GM18511 (cell line): ENCODE results near the gene CFAP299.
A peak's percentile ranks its signal among the peaks of the same experiment; 100 is the strongest.
"Not testable (repeated sequence)": the region's sequence is repeated elsewhere in the genome, so short reads cannot be mapped to it uniquely, and the experiment has no call there.

ENCODE experiments used
- ATAC-seq: cut with Tn5 transposase; IDR thresholded peaks from one replicate; pipeline ENCODE4 v1.9.1; 2021; ENCODE audit warnings: mild to moderate bottlenecking, moderate library complexity; ENCODE audit not compliant: unreplicated experiment

The CFAP299 gene

GRCh38 chr4:80800719-80801118 lies 465.2 kb downstream of the CFAP299 start:
- ATAC-seq = not testable (repeated sequence)

- no peak for ATAC-seq
Measured at GRCh38 chr4:80803337-80803736, 467.8 kb downstream of the CFAP299 start.

GRCh38 chr4:80806472-80806871 lies 470.9 kb downstream of the CFAP299 start:
- ATAC-seq = no peak

GRCh38 chr4:80809039-80809729 lies 473.7 kb downstream of the CFAP299 start:
- ATAC-seq = no peak

- no peak for ATAC-seq
Measured at GRCh38 chr4:80811406-80811805, 475.9 kb downstream of the CFAP299 start.

- ATAC-seq = no peak
Measured at GRCh38 chr4:80812145-80812544, 476.6 kb downstream of the CFAP299 start.

GRCh38 chr4:80814266-80814665 lies 478.7 kb downstream of the CFAP299 start:
- no peak for ATAC-seq

- ATAC-seq = no peak
Measured at GRCh38 chr4:80831383-80832361, 496.1 kb downstream of the CFAP299 start.

GRCh38 chr4:80839281-80839680 lies 503.8 kb downstream of the CFAP299 start:
- no peak for ATAC-seq

GRCh38 chr4:80839792-80840191 lies 504.3 kb downstream of the CFAP299 start:
- ATAC-seq = no peak

GRCh38 chr4:80840396-80840795 lies 504.9 kb downstream of the CFAP299 start:
- ATAC-seq = no peak

- peak; percentile 65 for ATAC-seq
Measured at GRCh38 chr4:80841587-80842281, 506.2 kb downstream of the CFAP299 start.

GRCh38 chr4:80846210-80846609 lies 510.7 kb downstream of the CFAP299 start:
- ATAC-seq = no peak

GRCh38 chr4:80852061-80852460 lies 516.5 kb downstream of the CFAP299 start:
- ATAC-seq = no peak

GRCh38 chr4:80873571-80873970 lies 538.0 kb downstream of the CFAP299 start:
- ATAC-seq = no peak

GRCh38 chr4:80874979-80875378 lies 539.4 kb downstream of the CFAP299 start:
- ATAC-seq = no peak

GRCh38 chr4:80875642-80876041 lies 540.1 kb downstream of the CFAP299 start:
- peak; percentile 92 for ATAC-seq

- ATAC-seq = peak; percentile 76
Measured at GRCh38 chr4:80876810-80877209, 541.3 kb downstream of the CFAP299 start.

GRCh38 chr4:80878218-80878617 lies 542.7 kb downstream of the CFAP299 start:
- no peak for ATAC-seq

- ATAC-seq = peak; percentile 88
Measured at GRCh38 chr4:80897537-80898303, 562.2 kb downstream of the CFAP299 start.

GRCh38 chr4:80900908-80901307 lies 565.4 kb downstream of the CFAP299 start:
- ATAC-seq = no peak
